Ishikawa (cell line): ENCODE data around the gene DEF6.
A peak's percentile ranks its signal among the peaks of the same experiment; 100 is the strongest.

ENCODE experiments used
- CEBPB ChIP-seq: IDR thresholded peaks from 2 replicates; pipeline ENCODE4 v1.6.1; 2012
- CREB1 ChIP-seq: IDR thresholded peaks from 2 replicates; pipeline ENCODE4 v1.6.1; 2012; ENCODE audit warnings: low read depth
- EGR1 ChIP-seq: IDR thresholded peaks from 2 replicates; pipeline ENCODE4 v1.6.1; 2012
- EP300 ChIP-seq: IDR thresholded peaks from 2 replicates; pipeline ENCODE4 v1.6.1; 2012; ENCODE audit warnings: borderline replicate concordance
- FOXM1 ChIP-seq: IDR thresholded peaks from 2 replicates; pipeline ENCODE4 v1.6.1; 2012; ENCODE audit warnings: low read depth, borderline replicate concordance
- MAX ChIP-seq: IDR thresholded peaks from 2 replicates; pipeline ENCODE4 v1.6.1; 2012
- NFIC ChIP-seq: IDR thresholded peaks from 2 replicates; pipeline ENCODE4 v1.6.1; 2012
- RAD21 ChIP-seq: IDR thresholded peaks from 2 replicates; pipeline ENCODE4 v1.6.1; 2012; ENCODE audit warnings: low read depth
- REST ChIP-seq: IDR thresholded peaks from 2 replicates; pipeline ENCODE4 v1.6.1; 2012; ENCODE audit warnings: low read depth, mild to moderate bottlenecking
- TAF1 ChIP-seq: IDR thresholded peaks from 2 replicates; pipeline ENCODE4 v1.6.1; 2012; ENCODE audit warnings: low read depth, mild to moderate bottlenecking
- TCF12 ChIP-seq: IDR thresholded peaks from 2 replicates; pipeline ENCODE4 v1.6.1; 2012; ENCODE audit warnings: low read depth
- TEAD4 ChIP-seq: IDR thresholded peaks from 2 replicates; pipeline ENCODE4 v1.6.1; 2012
- USF1 ChIP-seq: IDR thresholded peaks from 2 replicates; pipeline ENCODE4 v1.6.1; 2012
- YY1 ChIP-seq: IDR thresholded peaks from 2 replicates; pipeline ENCODE4 v1.6.1; 2012; ENCODE audit warnings: low read depth
- ZBTB7A ChIP-seq: IDR thresholded peaks from 2 replicates; pipeline ENCODE4 v1.6.1; 2012; ENCODE audit warnings: low read depth

The DEF6 gene

GRCh38 chr6:35362200-35362599, 64.6 kb downstream of the DEF6 start:
- TF ChIP-seq YY1 (no peak), REST (0 out of 2 replicates have a peak, but pooled peaks have one; percentile 42), CEBPB (no peak), USF1 (no peak), FOXM1 (no peak)

- TF ChIP-seq TAF1 (peak; percentile 42; the same call in 1 of the 2 replicates), USF1 (peak; percentile 81), TEAD4 (no peak; the same call in 1 of the 2 replicates), REST (peak; percentile 15; the same call in 1 of the 2 replicates), FOXM1 (no peak), CEBPB (peak; percentile 59; the same call in 1 of the 2 replicates), ZBTB7A (peak; percentile 79; the same call in 1 of the 2 replicates), MAX (0 out of 2 replicates have a peak, but pooled peaks have one; percentile 46), EGR1 (peak; percentile 62), CREB1 (no peak), EP300 (peak; percentile 74; the same call in 1 of the 2 replicates), NFIC (peak; percentile 41; the same call in 1 of the 2 replicates), TCF12 (peak; percentile 79; the same call in 1 of the 2 replicates), YY1 (no peak)
Measured at GRCh38 chr6:35363293-35363750, 65.7 kb downstream of the DEF6 start.

- no peak for TF ChIP-seq YY1
- TF ChIP-seq CEBPB: no peak
- no peak for TF ChIP-seq FOXM1
- no peak for TF ChIP-seq CREB1
- no peak for TF ChIP-seq USF1
- TF ChIP-seq MAX: no peak
- TF ChIP-seq REST: no peak
- TF ChIP-seq ZBTB7A: no peak
- TF ChIP-seq EGR1: no peak
- no peak for TF ChIP-seq NFIC
- no peak for TF ChIP-seq RAD21
- TF ChIP-seq EP300: no peak
- no peak for TF ChIP-seq TCF12
- no peak for TF ChIP-seq TAF1
- TF ChIP-seq TEAD4: no peak
Measured at GRCh38 chr6:35365594-35366203, 68.1 kb downstream of the DEF6 start.

- no peak for TF ChIP-seq TEAD4
- no peak for TF ChIP-seq REST
- no peak for TF ChIP-seq YY1
- TF ChIP-seq EP300: no peak
- TF ChIP-seq ZBTB7A: no peak
- no peak for TF ChIP-seq RAD21
- no peak for TF ChIP-seq FOXM1
- no peak for TF ChIP-seq TCF12
- TF ChIP-seq CREB1: no peak
- no peak for TF ChIP-seq CEBPB
- no peak for TF ChIP-seq EGR1
- no peak for TF ChIP-seq TAF1
- TF ChIP-seq USF1: no peak
- TF ChIP-seq NFIC: no peak
- no peak for TF ChIP-seq MAX
Measured at GRCh38 chr6:35366204-35366596, 68.6 kb downstream of the DEF6 start.
